Right lobe of liver (tissue), 6 donors: ENCODE measurements around the gene DIPK1B. TPM values are rescaled to one million over a fixed set of nuclear protein-coding genes. Genes with fewer than 3 reads are reported as not detected.

Source experiments
- ATAC-seq, 4 donors: fragments of 200-7000 bp; cut with Tn5 transposase; one replicate each; pipeline ENCODE4 v1.9.1; 2020; ENCODE audit warnings: mild to moderate bottlenecking in 4 of 4, moderate library complexity in 4 of 4
- DNase-seq, 3 donors: peaks; one replicate each; pipeline ENCODE4 v3.0.0-alpha.2; 2020
- H3K27ac ChIP-seq, 3 donors: fragments of 200-600 bp; one replicate each; pipeline ENCODE4 v1.8.0; 2022
- H3K27me3 ChIP-seq, 2 donors: fragments of 200-600 bp; one replicate each; pipeline ENCODE4 v1.8.0; 2022
- H3K36me3 ChIP-seq, 4 donors: fragments of 200-600 bp; sonication (generic) in 1 of 4; one replicate each; pipeline versions ENCODE4 v1.5.1 to v1.8.0; 2017 to 2022; ENCODE audit warnings: control low read depth in 1 of 4
- H3K4me1 ChIP-seq, 4 donors: fragments of 200-600 bp; sonication (generic) in 1 of 4; one replicate each; pipeline versions ENCODE4 v1.5.1 to v1.8.0; 2017 to 2022; ENCODE audit warnings: control low read depth in 1 of 4
- H3K4me3 ChIP-seq, 3 donors: fragments of 200-600 bp; one replicate each; pipeline ENCODE4 v1.8.0; 2022
- H3K9me3 ChIP-seq, 4 donors: fragments of 200-600 bp; sonication (generic) in 1 of 4; one replicate each; pipeline versions ENCODE4 v1.5.1 to v1.8.0; 2017 to 2022; ENCODE audit warnings: control low read depth in 1 of 4
- POLR2A ChIP-seq: fragments of 450-650 bp; IDR thresholded peaks from one replicate; pipeline ENCODE4 v1.6.1; 2017; ENCODE audit warnings: antibody characterized with exemption, mild to moderate bottlenecking
- WGBS: methylation state at CpG from one replicate; pipeline ENCODE4 v1.1.6; 2018; ENCODE audit warnings: low coverage, low lambda C conversion rate; ENCODE audit not compliant: insufficient coverage; ENCODE audit errors: missing lambda C conversion rate; 5-methylcytosine and 5-hydroxymethylcytosine counted together
- intact Hi-C, 2 donors: fragments of 100-400 bp; cut with DNase I; formaldehyde crosslinking; loops; one replicate each; pipeline versions ENCODE4 v1.11.2 to v1.14.1; 2022
- total RNA-seq, 6 experiments: library from RNA; depleted of rRNA in 2 of 6; stranded (reverse); fragments of >200 nt in 2 of 6; fragmentation: NEBNext Ultra II Directional in 3 of 6; extraction: Animal tissue kit (Norgen Biotek cat#: 25700) in 3 of 6; gene quantifications; one replicate each; pipeline versions ENCODE4 v1.1.0 to v1.2.4, GENCODE V29; 2016 to 2023
- TF ChIP-seq, protein P1 (sequence below), 4 donors: fragments of 200-600 bp in 3 of 4; fragments of 450-650 bp in 1 of 4; IDR thresholded peaks; one replicate each; pipeline versions ENCODE4 v1.5.1 to v1.8.0; 2016 to 2022; ENCODE audit warnings: antibody characterized with exemption in 4 of 4, mild to moderate bottlenecking in 2 of 4
- donor health status: DM: no; HTN: yes; CAD: no.
- donor health status: DM: no; HTN: no; CAD: no.
- donor health status: DM: no; HTN: no; CAD: no.
- donor health status: DM: no; HTN: yes; CAD: no.
- donor health status: DM: no; HTN: yes; CAD: no.

The DIPK1B gene
- total RNA-seq, 6 experiments from 2014 or later, result 1.4 to 7.7 (median 5.1) TPM

DNA sequence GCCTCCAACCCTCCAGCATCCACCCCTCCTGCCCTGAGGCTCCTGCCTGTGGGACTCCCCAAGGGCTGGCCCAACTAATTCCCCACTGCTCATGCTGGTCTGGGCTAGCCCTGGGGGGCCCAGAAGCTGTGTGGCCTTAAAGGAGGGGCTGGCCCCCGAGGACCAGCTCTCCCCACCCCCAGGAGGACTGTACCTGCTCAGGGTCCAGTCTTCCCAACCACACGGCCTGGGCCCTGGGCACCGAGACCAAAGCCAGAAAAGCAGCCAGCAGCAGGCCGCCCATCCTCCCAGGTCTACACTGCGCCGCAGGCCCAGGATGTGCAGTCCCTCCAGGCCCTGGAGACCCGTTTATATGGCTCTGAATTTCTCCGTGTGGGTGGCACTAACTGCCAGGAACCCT is 35.8 kb downstream of the DIPK1B start, which contains the start of gene LCN6:
Gene LCN6 (minus strand): TSS at position 325 of the 400 bp plus-strand sequence. CDS start 42 bp downstream, at position 283.
- H3K9me3 ChIP-seq, result no peaks in the 10 kb centered on the region
- no peak within 1 kb of the TSS for H3K4me3 ChIP-seq
- no peak within 1 kb of the TSS for H3K27ac ChIP-seq
- no peak for DNase-seq
- H3K27me3 ChIP-seq, result no peaks in the 10 kb centered on the region
- intact Hi-C loops, result no loop called here
- no peaks in the 10 kb centered on the region for H3K4me1 ChIP-seq
- no peak for TF ChIP-seq POLR2A
- TF ChIP-seq, protein P1, sequence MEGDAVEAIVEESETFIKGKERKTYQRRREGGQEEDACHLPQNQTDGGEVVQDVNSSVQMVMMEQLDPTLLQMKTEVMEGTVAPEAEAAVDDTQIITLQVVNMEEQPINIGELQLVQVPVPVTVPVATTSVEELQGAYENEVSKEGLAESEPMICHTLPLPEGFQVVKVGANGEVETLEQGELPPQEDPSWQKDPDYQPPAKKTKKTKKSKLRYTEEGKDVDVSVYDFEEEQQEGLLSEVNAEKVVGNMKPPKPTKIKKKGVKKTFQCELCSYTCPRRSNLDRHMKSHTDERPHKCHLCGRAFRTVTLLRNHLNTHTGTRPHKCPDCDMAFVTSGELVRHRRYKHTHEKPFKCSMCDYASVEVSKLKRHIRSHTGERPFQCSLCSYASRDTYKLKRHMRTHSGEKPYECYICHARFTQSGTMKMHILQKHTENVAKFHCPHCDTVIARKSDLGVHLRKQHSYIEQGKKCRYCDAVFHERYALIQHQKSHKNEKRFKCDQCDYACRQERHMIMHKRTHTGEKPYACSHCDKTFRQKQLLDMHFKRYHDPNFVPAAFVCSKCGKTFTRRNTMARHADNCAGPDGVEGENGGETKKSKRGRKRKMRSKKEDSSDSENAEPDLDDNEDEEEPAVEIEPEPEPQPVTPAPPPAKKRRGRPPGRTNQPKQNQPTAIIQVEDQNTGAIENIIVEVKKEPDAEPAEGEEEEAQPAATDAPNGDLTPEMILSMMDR (IDR thresholded peaks at IDR 0.05), result no peak
- ATAC-seq, result no peak
- WGBS, result no CpG with 5 or more reads among the region's 8 CpGs
- no peaks in the 10 kb centered on the region for H3K36me3 ChIP-seq

DNA sequence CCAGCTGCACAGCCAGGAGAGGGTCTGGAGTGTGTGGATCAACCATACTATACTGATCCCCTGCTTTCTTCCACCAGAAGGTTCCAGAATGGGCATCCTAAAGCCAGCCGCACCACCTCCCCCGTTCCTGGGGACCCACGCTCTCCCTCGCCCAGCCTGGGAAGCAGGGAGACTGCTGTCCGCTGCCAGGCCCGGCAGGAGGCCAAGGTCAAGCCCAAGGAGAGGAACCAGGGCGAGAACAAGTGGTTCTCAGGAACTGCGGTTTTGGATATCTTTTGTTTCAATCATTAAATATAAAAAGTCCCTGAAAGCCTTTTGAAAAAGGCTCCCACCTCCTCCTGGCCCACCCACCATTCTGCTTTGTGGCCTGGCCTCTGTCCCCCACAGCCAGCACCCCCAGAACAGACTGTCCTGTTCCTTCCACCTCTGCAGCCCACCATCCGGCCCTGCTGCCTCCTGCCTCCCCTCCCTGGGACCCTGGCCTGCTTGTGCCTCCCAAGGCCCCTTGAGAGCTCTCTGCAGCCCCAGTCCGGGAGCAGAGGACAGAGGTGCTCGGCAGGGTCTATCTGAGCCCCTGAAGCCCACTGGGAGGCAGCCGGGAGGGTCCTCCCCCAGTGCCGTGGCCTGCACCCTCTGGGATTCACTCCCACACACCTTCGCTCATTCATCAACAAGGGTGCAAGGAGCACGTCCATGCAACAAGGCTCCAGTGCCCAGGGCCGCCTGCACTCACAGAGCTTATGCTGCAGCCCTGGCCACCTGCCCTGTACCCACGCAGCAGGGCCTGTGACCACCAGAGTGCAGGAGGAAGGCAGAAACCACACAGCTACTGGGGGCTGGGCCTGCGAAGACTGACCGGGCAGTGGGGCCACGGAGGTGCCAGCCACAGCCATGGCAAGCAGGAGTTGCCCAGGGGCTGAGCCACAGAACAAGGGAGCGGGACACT is 36.6 kb downstream of the DIPK1B start:
- H3K27me3 ChIP-seq, result no peaks in the 10 kb centered on the region
- H3K4me1 ChIP-seq, result no peaks in the 10 kb centered on the region
- WGBS, result 68% methylated on average over 8 of the region's 21 CpGs
- no peak overlapping the region for H3K4me3 ChIP-seq
- no peaks in the 10 kb centered on the region for H3K9me3 ChIP-seq
- no peak overlapping the region for H3K27ac ChIP-seq
- H3K36me3 ChIP-seq, result no peaks in the 10 kb centered on the region
- no peak for DNase-seq
- no peak for ATAC-seq
- TF ChIP-seq, protein P1 (IDR thresholded peaks at IDR 0.05), result no peak
- no peak for TF ChIP-seq POLR2A
- intact Hi-C loops, result no loop called here

DNA sequence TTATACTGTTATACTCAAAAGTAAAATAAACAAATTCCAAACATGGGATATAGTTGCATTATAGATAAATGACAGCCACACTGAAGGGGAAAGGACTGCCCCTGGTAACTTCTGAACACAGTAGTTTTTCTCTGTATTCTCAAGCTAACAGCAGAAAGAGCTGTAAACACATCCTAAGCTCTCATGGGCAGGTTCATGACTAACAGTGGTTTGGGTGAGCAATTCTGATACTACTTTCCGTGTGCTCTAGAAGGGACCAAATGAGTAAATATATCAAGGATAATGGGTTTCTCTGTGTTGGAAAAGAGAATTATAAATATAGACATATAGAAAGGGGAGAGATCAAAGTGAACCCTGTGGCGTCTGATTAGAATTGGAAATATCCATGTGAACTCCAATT is 38.2 kb downstream of the DIPK1B start:
- Histone ChIP-seq H3K27me3 (no peaks in the 10 kb centered on the region), H3K4me1 (no peaks in the 10 kb centered on the region), H3K9me3 (no peaks in the 10 kb centered on the region), H3K27ac (no peak overlapping the region), H3K36me3 (no peaks in the 10 kb centered on the region), H3K4me3 (no peak overlapping the region)
- TF ChIP-seq, protein P1 (IDR thresholded peaks at IDR 0.05), result no peak
- TF ChIP-seq POLR2A, result no peak
- ATAC-seq (no peak), DNase-seq (no peak)
- intact Hi-C loops, result no loop called here
- 44% methylated on average over 2 of the region's 2 CpGs for WGBS

DNA sequence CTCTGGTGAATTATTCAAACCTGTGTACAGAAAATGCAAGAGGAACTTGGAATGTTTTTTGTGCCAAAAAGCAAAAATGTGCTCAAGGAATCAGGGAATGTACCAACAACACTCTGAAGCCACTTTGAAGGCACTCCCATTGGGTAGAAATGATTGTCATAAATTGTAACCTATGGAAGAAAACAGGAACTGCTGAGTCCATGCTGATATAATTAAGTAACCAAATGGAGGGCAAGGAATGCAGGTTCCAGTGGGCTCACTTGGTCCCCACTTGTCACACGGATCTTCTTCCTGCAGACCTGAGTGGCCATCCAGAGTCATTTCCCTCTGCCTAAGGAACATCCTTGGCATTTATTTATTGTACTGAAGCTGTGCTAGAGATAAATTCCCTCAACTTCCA is 38.9 kb downstream of the DIPK1B start:
- H3K36me3 ChIP-seq, result no peaks in the 10 kb centered on the region
- no peaks in the 10 kb centered on the region for H3K27me3 ChIP-seq
- no peak overlapping the region for H3K27ac ChIP-seq
- H3K4me1 ChIP-seq, result no peaks in the 10 kb centered on the region
- H3K9me3 ChIP-seq, result no peaks in the 10 kb centered on the region
- ATAC-seq (no peak), DNase-seq (no peak)
- 67% methylated on average over 1 of the region's 1 CpG for WGBS
- intact Hi-C loops, result no loop called here
- no peak for TF ChIP-seq POLR2A
- TF ChIP-seq, protein P1 (IDR thresholded peaks at IDR 0.05), result no peak
- H3K4me3 ChIP-seq, result no peak overlapping the region
